Endothelial cell of umbilical vein (primary cell): ENCODE results near the gene HARS2. TPM values are rescaled to one million over a fixed set of nuclear protein-coding genes. Genes with fewer than 3 reads are reported as not detected.

Experiments
- BruUV-seq: library from RNA; stranded (reverse); fragments of 400-500 nt; replicated peaks from 2 replicates; lab custom pipeline; 2021; lab: Mats Ljungman, UMichigan
- CTCF ChIA-PET: fragments of 300-600, 350-600 bp; sonication (Branson Sonifier 250); formaldehyde crosslinking; loops from one replicate; lab custom pipeline; 2021; ENCODE audit warnings: antibody characterized with exemption, inconsistent platforms; lab: Charles Lee
- POLR2A ChIA-PET: fragments of 300-600, 350-600 bp; sonication (Branson Sonifier 250); formaldehyde crosslinking; loops from one replicate; lab custom pipeline; 2021; ENCODE audit warnings: antibody characterized with exemption, inconsistent platforms; lab: Charles Lee
- DNase-seq: peaks from one replicate; pipeline ENCODE4 v3.0.0-alpha.2; 2011; ENCODE audit warnings: low read depth, low spot score
- FAIRE-seq: peaks from 2 replicates; lab custom pipeline; 2011; peaks lifted over from hg19 to GRCh38; lab: Jason Lieb, UNC
- H2AFZ ChIP-seq: 2 replicates; pipeline ENCODE4 v1.6.0; 2012; ENCODE audit warnings: low read depth, low read length, control low read depth, inconsistent platforms
- H3K27ac ChIP-seq: 2 replicates; pipeline ENCODE4 v1.5.1; 2011; ENCODE audit warnings: low read depth, mild to moderate bottlenecking, control low read depth, low read length, moderate library complexity; ENCODE audit not compliant: insufficient read depth
- H3K27me3 ChIP-seq, 2 experiments: 2 replicates each; pipeline versions ENCODE4 v1.6.0 to v1.6.1; 2011; ENCODE audit warnings: low read length in 2 of 2, mixed read lengths in 1 of 2; ENCODE audit not compliant: control insufficient read depth in 2 of 2, insufficient read depth in 2 of 2
- H3K36me3 ChIP-seq, 2 experiments: 2 replicates in 1 of 2; 3 replicates in 1 of 2; pipeline ENCODE4 v1.5.1; 2011; ENCODE audit warnings: low read length in 2 of 2, mild to moderate bottlenecking in 1 of 2, moderate library complexity in 1 of 2; ENCODE audit not compliant: control insufficient read depth in 2 of 2, insufficient read depth in 2 of 2; ENCODE audit errors: extremely low read depth in 1 of 2
- H3K4me1 ChIP-seq: 3 replicates; pipeline ENCODE4 v1.5.1; 2011; ENCODE audit warnings: mild to moderate bottlenecking, low read length; ENCODE audit not compliant: control insufficient read depth, insufficient read depth; ENCODE audit errors: extremely low read depth
- H3K4me2 ChIP-seq: 2 replicates; pipeline ENCODE4 v1.6.1; 2011; ENCODE audit warnings: low read length, control low read depth, mixed read lengths; ENCODE audit not compliant: insufficient read depth
- H3K4me3 ChIP-seq, 3 experiments: fragments of 200-600 bp in 1 of 3; sonication (generic), shearing (Covaris generic) in 1 of 3; replicated peaks in 1 of 3; 2 replicates each; pipeline ENCODE4 v1.5.1; 2011 to 2016; ENCODE audit warnings: control low read depth in 3 of 3, low read length in 3 of 3, mild to moderate bottlenecking in 2 of 3, inconsistent platforms in 1 of 3, low read depth in 1 of 3, moderate library complexity in 1 of 3; ENCODE audit not compliant: insufficient read depth in 1 of 3
- H3K79me2 ChIP-seq: 2 replicates; pipeline ENCODE4 v1.6.0; 2012; ENCODE audit warnings: low read length, inconsistent platforms; ENCODE audit not compliant: control insufficient read depth, insufficient read depth
- H3K9ac ChIP-seq: replicated peaks from 2 replicates; pipeline ENCODE3; 2011; ENCODE audit warnings: low read length, control low read depth; ENCODE audit not compliant: insufficient read depth; ENCODE audit errors: extremely low read depth
- H3K9me1 ChIP-seq: replicated peaks from 3 replicates; pipeline ENCODE4 v1.6.0; 2011; ENCODE audit warnings: mild to moderate bottlenecking, low read length; ENCODE audit not compliant: control insufficient read depth, insufficient read depth; ENCODE audit errors: extremely low read depth
- H3K9me3 ChIP-seq: replicated peaks from 2 replicates; pipeline ENCODE4 v1.5.1; 2012; ENCODE audit warnings: low read length, inconsistent platforms; ENCODE audit not compliant: control insufficient read depth, insufficient read depth
- H4K20me1 ChIP-seq: replicated peaks from 2 replicates; pipeline ENCODE3; 2011; ENCODE audit warnings: mild to moderate bottlenecking, low read length; ENCODE audit not compliant: control insufficient read depth, insufficient read depth; ENCODE audit errors: extremely low read depth
- FOS ChIP-seq: IDR thresholded peaks from 2 replicates; pipeline ENCODE4 v1.6.1; 2011; ENCODE audit warnings: mild to moderate bottlenecking, low read length, moderate library complexity, borderline replicate concordance; ENCODE audit not compliant: insufficient read depth
- GATA2 ChIP-seq: IDR thresholded peaks from 2 replicates; pipeline ENCODE4 v1.7.0; 2011; ENCODE audit warnings: low read depth, mild to moderate bottlenecking, moderate library complexity, mixed read lengths, low read length; ENCODE audit not compliant: insufficient read length, insufficient read depth
- JUN ChIP-seq: IDR thresholded peaks from 2 replicates; pipeline ENCODE4 v1.6.1; 2011; ENCODE audit warnings: borderline replicate concordance, low read depth; ENCODE audit not compliant: insufficient read length, insufficient read depth
- MAX ChIP-seq: IDR thresholded peaks from 2 replicates; pipeline ENCODE4 v1.6.1; 2011; ENCODE audit not compliant: insufficient read depth, insufficient read length
- dilution Hi-C: fragments of 300-500 bp; cut with MboI; formaldehyde crosslinking; loops from one replicate; pipeline ENCODE4 v1.15.0; 2019; ENCODE audit warnings: low sequenced_read_pairs; ENCODE audit not compliant: extremely low pct_ligation_motif_present
- intact Hi-C: fragments of 100-400 bp; cut with micrococcal nuclease; formaldehyde crosslinking; loops from one replicate; pipeline ENCODE4 v1.10.0; 2022
- polyA plus RNA-seq, 4 experiments: library from polyadenylated mRNA; depleted of rRNA in 3 of 4; stranded (reverse) in 3 of 4; unstranded in 1 of 4; fragments of >200 nt; gene quantifications; 2 replicates each; pipeline versions ENCODE4 v1.2.1 to v1.2.3, GENCODE V29; 2011 to 2012; ENCODE audit warnings: missing spikeins in 1 of 4
- total RNA-seq: library from RNA; stranded (reverse); gene quantifications from 2 replicates; pipeline ENCODE4 v1.2.3, GENCODE V29; 2021
- TF ChIP-seq, protein P1 (sequence below), 2 donors: IDR thresholded peaks; 1 replicate in 1 of 2; 2 replicates in 1 of 2; pipeline ENCODE4 v1.5.1; 2011; ENCODE audit warnings: low read length in 2 of 2, mild to moderate bottlenecking in 2 of 2, moderate library complexity in 2 of 2, control low read depth in 1 of 2, inconsistent platforms in 1 of 2, low read depth in 1 of 2; ENCODE audit not compliant: insufficient read depth in 1 of 2; ENCODE audit errors: extremely low read depth in 1 of 2

HARS2 gene
- total and polyA plus RNA-seq, 2 donors (not counting 3 experiments of a cell fraction or from before 2014, with no cell fraction given) = 23.6 to 31.7 TPM

DNA sequence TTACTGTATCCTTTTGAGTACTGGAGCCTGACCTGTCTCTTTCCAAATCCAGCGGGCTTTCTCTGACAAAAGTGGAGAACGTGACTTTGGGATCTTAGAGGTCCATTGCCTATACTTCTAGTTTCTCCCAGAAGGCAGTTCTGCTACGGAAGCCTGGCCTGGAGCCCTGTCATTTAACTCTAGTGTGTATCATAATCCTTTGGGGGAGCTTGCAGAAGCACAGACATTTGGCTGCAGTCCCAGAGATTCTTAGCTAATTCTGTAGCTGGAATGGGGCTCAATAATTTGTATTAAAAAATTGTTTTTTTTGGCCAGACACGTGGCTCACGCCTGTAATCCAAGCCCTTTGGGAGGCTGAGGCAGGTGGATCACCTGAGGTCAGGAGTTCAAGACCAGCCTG lies 3.0 kb downstream of the HARS2 start:
- Histone ChIP-seq H3K27me3 (no peaks in the 10 kb centered on the region), H3K27ac (no peak overlapping the region), H3K9ac (no peak overlapping the region), H3K4me2 (no peak overlapping the region), H3K4me3 (no peak overlapping the region), H3K36me3 (peaks cover 39 to 41% of the 10 kb centered on the region in 2 experiments), H4K20me1 (no peaks in the 10 kb centered on the region), H3K9me1 (no peaks in the 10 kb centered on the region), H3K79me2 (peaks cover 39% of the 10 kb centered on the region), H3K4me1 (peaks cover 13% of the 10 kb centered on the region), H3K9me3 (no peaks in the 10 kb centered on the region), H2AFZ (no peak overlapping the region)
- no TSS peak for BruUV-seq
- ChIA-PET POLR2A (no interaction called here), CTCF (no interaction called here)
- dilution Hi-C loops (no loop called here), intact Hi-C loops (no loop called here)
- TF ChIP-seq, protein P1, sequence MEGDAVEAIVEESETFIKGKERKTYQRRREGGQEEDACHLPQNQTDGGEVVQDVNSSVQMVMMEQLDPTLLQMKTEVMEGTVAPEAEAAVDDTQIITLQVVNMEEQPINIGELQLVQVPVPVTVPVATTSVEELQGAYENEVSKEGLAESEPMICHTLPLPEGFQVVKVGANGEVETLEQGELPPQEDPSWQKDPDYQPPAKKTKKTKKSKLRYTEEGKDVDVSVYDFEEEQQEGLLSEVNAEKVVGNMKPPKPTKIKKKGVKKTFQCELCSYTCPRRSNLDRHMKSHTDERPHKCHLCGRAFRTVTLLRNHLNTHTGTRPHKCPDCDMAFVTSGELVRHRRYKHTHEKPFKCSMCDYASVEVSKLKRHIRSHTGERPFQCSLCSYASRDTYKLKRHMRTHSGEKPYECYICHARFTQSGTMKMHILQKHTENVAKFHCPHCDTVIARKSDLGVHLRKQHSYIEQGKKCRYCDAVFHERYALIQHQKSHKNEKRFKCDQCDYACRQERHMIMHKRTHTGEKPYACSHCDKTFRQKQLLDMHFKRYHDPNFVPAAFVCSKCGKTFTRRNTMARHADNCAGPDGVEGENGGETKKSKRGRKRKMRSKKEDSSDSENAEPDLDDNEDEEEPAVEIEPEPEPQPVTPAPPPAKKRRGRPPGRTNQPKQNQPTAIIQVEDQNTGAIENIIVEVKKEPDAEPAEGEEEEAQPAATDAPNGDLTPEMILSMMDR (IDR thresholded peaks at IDR 0.05; ENCODE audit: extremely low read depth in 1 of 2, insufficient read depth in 1 of 2, low read depth in 1 of 2, low read length in 2 of 2) = no peak
- TF ChIP-seq JUN (no peak), FOS (no peak), MAX (no peak), GATA2 (no peak)
- no peak for FAIRE-seq
- no peak for DNase-seq
